MM.1S (cell line): Measurements from ENCODE around the gene TNN.

ENCODE experiments used
- DNase-seq: peaks from one replicate; pipeline ENCODE4 v3.0.0-alpha.2; 2015
- H2AFZ ChIP-seq: fragments of 300-600 bp; sonication (generic); 2 replicates; pipeline ENCODE4 v1.6.0; 2016; ENCODE audit warnings: antibody characterized with exemption, low read length
- H3F3A ChIP-seq: fragments of 300-600 bp; sonication (generic); 2 replicates; pipeline ENCODE4 v1.6.1; 2016; ENCODE audit warnings: mild to moderate bottlenecking, antibody characterized with exemption, low read length, moderate library complexity, mixed read lengths; ENCODE audit not compliant: insufficient read depth
- H3K27ac ChIP-seq: fragments of 300-600 bp; sonication (generic); 2 replicates; pipeline ENCODE4 v1.5.1; 2016; ENCODE audit warnings: mild to moderate bottlenecking, low read length
- H3K27me3 ChIP-seq: fragments of 300-600 bp; sonication (generic); replicated peaks from 2 replicates; pipeline ENCODE4 v1.6.0; 2016; ENCODE audit warnings: low read length; ENCODE audit not compliant: insufficient read depth
- H3K36me3 ChIP-seq: fragments of 300-600 bp; sonication (generic); replicated peaks from 2 replicates; pipeline ENCODE4 v1.6.1; 2016; ENCODE audit warnings: mild to moderate bottlenecking, low read length, mixed read lengths; ENCODE audit not compliant: insufficient read depth
- H3K4me1 ChIP-seq: fragments of 300-600 bp; sonication (generic); 2 replicates; pipeline ENCODE4 v1.6.1; 2016; ENCODE audit warnings: low read length, mixed read lengths
- H3K4me2 ChIP-seq: fragments of 300-600 bp; sonication (generic); 2 replicates; pipeline ENCODE4 v1.6.0; 2016; ENCODE audit warnings: low read depth, low read length
- H3K4me3 ChIP-seq: fragments of 300-600 bp; sonication (generic); 2 replicates; pipeline ENCODE4 v1.5.1; 2016; ENCODE audit warnings: low read length, mixed read lengths
- H3K79me2 ChIP-seq: fragments of 300-600 bp; sonication (generic); 2 replicates; pipeline ENCODE4 v1.6.1; 2016; ENCODE audit warnings: mixed run types, low read length, mixed read lengths
- H3K9ac ChIP-seq: fragments of 300-600 bp; sonication (generic); 2 replicates; pipeline ENCODE4 v1.6.1; 2016; ENCODE audit warnings: low read length, mixed read lengths
- H3K9me2 ChIP-seq: fragments of 300-600 bp; sonication (generic); replicated peaks from 2 replicates; pipeline ENCODE4 v1.6.1; 2016; ENCODE audit warnings: mild to moderate bottlenecking, low read length, mixed read lengths; ENCODE audit not compliant: insufficient read depth
- H3K9me3 ChIP-seq: fragments of 300-600 bp; sonication (generic); replicated peaks from 2 replicates; pipeline ENCODE4 v1.6.1; 2016; ENCODE audit warnings: mild to moderate bottlenecking, low read length, mixed read lengths; ENCODE audit not compliant: insufficient read depth
- H4K20me1 ChIP-seq: fragments of 300-600 bp; sonication (generic); 2 replicates; pipeline ENCODE4 v1.6.1; 2016; ENCODE audit warnings: mild to moderate bottlenecking, low read length, moderate library complexity, mixed read lengths; ENCODE audit not compliant: insufficient read depth
- EZH2 ChIP-seq: fragments of 300-600 bp; sonication (generic); optimal IDR thresholded peaks from 2 replicates; pipeline ENCODE3; 2017; ENCODE audit warnings: low read depth, mild to moderate bottlenecking, antibody characterized with exemption, low read length, mixed read lengths
- EZH2phosphoT487 ChIP-seq: fragments of 300-600 bp; sonication (generic); IDR thresholded peaks from 2 replicates; pipeline ENCODE4 v1.6.1; 2018; ENCODE audit warnings: antibody characterized with exemption, low read length
- TF ChIP-seq, protein P1 (sequence below): fragments of 300-600 bp; sonication (generic); IDR thresholded peaks from 2 replicates; pipeline ENCODE4 v1.5.1; 2016; ENCODE audit warnings: antibody characterized with exemption, low read length, mixed read lengths

Gene TNN

DNA sequence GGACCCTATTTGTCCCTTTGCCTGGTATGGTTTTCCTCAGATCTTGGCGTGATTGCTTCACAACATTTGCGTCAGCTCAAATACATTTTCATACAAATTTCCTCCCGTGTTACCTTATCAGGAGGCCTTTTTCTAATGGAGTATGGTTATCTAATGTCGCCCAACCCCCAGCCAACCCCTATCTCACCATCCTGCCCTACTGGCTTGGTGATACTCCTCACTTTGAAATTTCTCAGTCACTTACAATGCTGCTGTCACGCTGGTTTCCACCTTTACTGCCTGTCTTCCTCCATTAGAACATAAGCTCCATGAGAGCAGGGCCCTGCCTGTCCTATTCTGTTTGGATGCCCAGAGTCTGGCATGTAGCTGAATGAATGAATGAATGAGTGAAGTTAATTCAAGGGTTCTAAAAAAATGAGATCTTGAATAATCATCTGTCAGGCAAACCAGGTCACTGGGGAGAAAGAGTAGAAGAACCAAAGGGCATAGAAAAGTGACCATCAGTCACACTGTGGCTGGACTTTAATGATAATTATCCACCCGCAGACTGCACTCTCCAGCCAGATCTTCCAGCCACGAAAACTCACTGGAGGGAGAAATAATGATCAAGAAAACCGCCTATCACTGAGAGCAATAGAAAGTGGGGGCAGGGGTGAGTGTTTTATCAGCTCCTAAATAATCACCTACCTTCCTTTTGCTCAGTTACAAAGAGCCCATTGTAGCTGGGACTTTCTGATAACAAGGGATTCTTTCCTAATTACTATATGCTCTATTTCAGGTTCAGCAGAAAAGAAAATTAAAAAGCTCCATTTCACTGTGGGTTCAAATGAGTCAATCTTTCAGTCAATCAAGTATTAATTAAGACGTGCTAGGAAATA, 103.6 kb downstream of the TNN start:
- Histone ChIP-seq H3K9me2 (no peaks in the 10 kb centered on the region), H3K9me3 (no peaks in the 10 kb centered on the region), H3F3A (peaks cover 4% of the 10 kb centered on the region; the same call in 1 of the 2 replicates), H3K27ac (no peak overlapping the region), H3K79me2 (peaks cover 92% of the 10 kb centered on the region), H4K20me1 (0 out of 2 replicates have a peak, but pooled peaks cover 9% of the 10 kb centered on the region), H3K9ac (no peak overlapping the region), H3K27me3 (no peaks in the 10 kb centered on the region), H3K4me1 (peaks cover 15% of the 10 kb centered on the region), H2AFZ (no peak overlapping the region), H3K36me3 (peaks cover 1% of the 10 kb centered on the region; the same call in 1 of the 2 replicates), H3K4me2 (no peak overlapping the region), H3K4me3 (no peak overlapping the region)
- no peak for TF ChIP-seq EZH2
- TF ChIP-seq EZH2phosphoT487: no peak
- TF ChIP-seq, protein P1, sequence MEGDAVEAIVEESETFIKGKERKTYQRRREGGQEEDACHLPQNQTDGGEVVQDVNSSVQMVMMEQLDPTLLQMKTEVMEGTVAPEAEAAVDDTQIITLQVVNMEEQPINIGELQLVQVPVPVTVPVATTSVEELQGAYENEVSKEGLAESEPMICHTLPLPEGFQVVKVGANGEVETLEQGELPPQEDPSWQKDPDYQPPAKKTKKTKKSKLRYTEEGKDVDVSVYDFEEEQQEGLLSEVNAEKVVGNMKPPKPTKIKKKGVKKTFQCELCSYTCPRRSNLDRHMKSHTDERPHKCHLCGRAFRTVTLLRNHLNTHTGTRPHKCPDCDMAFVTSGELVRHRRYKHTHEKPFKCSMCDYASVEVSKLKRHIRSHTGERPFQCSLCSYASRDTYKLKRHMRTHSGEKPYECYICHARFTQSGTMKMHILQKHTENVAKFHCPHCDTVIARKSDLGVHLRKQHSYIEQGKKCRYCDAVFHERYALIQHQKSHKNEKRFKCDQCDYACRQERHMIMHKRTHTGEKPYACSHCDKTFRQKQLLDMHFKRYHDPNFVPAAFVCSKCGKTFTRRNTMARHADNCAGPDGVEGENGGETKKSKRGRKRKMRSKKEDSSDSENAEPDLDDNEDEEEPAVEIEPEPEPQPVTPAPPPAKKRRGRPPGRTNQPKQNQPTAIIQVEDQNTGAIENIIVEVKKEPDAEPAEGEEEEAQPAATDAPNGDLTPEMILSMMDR: no peak
- no peak for DNase-seq

DNA sequence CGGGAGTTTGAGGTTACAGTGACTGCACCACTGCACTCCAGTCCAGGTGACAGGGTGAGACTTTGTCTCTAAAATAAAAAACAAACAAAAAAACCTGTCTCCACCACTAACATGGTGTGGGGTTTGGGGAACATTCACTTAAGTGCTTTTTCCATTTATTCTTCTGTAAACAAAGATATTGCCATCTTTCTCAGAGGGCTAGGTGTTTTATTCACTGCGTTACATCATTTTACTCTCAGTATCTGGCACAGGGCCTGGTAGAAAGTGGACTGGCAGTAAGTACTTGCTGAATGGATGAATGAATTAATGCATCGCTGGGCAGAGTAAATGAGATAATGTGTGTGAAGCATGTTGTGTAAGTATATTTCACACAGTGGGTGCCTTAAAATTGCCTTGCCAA, 104.9 kb downstream of the TNN start:
- H3K27me3 ChIP-seq: no peaks in the 10 kb centered on the region
- no peak overlapping the region for H2AFZ ChIP-seq
- no peak overlapping the region for H3K4me2 ChIP-seq
- H3F3A ChIP-seq: peaks cover 4% of the 10 kb centered on the region; the same call in 1 of the 2 replicates
- H3K9me3 ChIP-seq: no peaks in the 10 kb centered on the region
- 0 out of 2 replicates have a peak, but pooled peaks cover 9% of the 10 kb centered on the region for H4K20me1 ChIP-seq
- no peak for DNase-seq
- no peak overlapping the region for H3K27ac ChIP-seq
- no peak overlapping the region for H3K9ac ChIP-seq
- peaks cover 16% of the 10 kb centered on the region for H3K4me1 ChIP-seq
- TF ChIP-seq EZH2: no peak
- peaks cover 8% of the 10 kb centered on the region; the same call in 1 of the 2 replicates for H3K36me3 ChIP-seq
- no peaks in the 10 kb centered on the region for H3K9me2 ChIP-seq
- peaks cover 93% of the 10 kb centered on the region for H3K79me2 ChIP-seq
- no peak overlapping the region for H3K4me3 ChIP-seq

DNA sequence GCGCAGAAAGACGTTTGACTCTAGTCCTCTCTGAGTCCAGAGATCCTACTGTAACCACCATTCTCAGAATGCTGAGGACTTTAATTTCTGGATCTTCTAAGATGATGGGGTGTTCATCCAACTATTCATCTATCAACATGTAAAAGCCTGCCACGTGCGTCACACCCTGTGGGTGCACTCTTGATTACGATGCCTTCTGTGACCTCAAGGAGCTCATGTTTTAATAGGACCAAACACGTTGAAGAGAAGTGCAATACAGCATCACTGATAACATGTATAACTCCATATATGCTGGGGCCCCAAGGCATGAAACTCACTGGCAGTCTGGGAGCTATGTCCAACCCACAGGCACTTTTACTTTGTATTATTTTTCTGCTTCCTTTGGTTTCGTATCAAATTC, 105.9 kb downstream of the TNN start:
- no peak overlapping the region for H3K27ac ChIP-seq
- H3K4me1 ChIP-seq: peaks cover 16% of the 10 kb centered on the region
- no peaks in the 10 kb centered on the region for H3K9me3 ChIP-seq
- DNase-seq: no peak
- H2AFZ ChIP-seq: no peak overlapping the region
- no peak overlapping the region for H3K4me3 ChIP-seq
- no peaks in the 10 kb centered on the region for H3K9me2 ChIP-seq
- H3K4me2 ChIP-seq: no peak overlapping the region
- 0 out of 2 replicates have a peak, but pooled peaks cover 6% of the 10 kb centered on the region for H4K20me1 ChIP-seq
- TF ChIP-seq, protein P1: no peak
- TF ChIP-seq EZH2phosphoT487: no peak
- TF ChIP-seq EZH2: no peak
- no peak overlapping the region for H3K9ac ChIP-seq
- no peaks in the 10 kb centered on the region for H3K27me3 ChIP-seq
- peaks cover 18% of the 10 kb centered on the region; the same call in 1 of the 2 replicates for H3K36me3 ChIP-seq
- peaks cover 4% of the 10 kb centered on the region; the same call in 1 of the 2 replicates for H3F3A ChIP-seq
- peaks cover 93% of the 10 kb centered on the region for H3K79me2 ChIP-seq
